GM10266 (cell line): ENCODE data around the gene ARHGEF38.

ENCODE experiments used
- DNase-seq: peaks from one replicate; pipeline ENCODE4 v3.0.0; 2012; ENCODE audit errors: extremely low spot score
- TF ChIP-seq, protein P1 (sequence below): IDR thresholded peaks from 2 replicates; pipeline ENCODE4 v1.5.1; 2012; ENCODE audit warnings: mild to moderate bottlenecking, low read depth; ENCODE audit not compliant: control insufficient read depth, insufficient read depth; ENCODE audit errors: missing control alignments

ARHGEF38 gene

DNA sequence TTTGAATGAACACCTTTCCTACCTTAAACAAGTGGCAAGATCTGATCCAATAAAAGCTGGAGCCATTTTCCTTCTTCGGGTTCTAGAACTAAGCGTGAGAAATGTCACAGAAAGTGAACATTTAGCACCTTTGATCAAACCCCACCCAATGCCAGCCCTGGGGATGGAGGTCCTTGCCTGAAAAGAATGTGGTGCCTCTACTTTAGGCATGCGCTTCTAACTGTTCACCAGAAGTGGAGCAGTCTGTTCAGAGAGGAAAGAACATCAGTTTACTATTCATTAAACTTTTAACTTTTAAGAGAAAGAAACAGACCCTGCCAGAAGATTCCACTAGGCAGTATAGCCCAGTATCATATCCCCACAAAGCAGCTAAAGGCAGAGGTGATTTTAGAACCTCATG is 80.2 kb downstream of the ARHGEF38 start:
- TF ChIP-seq, protein P1, sequence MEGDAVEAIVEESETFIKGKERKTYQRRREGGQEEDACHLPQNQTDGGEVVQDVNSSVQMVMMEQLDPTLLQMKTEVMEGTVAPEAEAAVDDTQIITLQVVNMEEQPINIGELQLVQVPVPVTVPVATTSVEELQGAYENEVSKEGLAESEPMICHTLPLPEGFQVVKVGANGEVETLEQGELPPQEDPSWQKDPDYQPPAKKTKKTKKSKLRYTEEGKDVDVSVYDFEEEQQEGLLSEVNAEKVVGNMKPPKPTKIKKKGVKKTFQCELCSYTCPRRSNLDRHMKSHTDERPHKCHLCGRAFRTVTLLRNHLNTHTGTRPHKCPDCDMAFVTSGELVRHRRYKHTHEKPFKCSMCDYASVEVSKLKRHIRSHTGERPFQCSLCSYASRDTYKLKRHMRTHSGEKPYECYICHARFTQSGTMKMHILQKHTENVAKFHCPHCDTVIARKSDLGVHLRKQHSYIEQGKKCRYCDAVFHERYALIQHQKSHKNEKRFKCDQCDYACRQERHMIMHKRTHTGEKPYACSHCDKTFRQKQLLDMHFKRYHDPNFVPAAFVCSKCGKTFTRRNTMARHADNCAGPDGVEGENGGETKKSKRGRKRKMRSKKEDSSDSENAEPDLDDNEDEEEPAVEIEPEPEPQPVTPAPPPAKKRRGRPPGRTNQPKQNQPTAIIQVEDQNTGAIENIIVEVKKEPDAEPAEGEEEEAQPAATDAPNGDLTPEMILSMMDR, result no peak
- DNase-seq, result no peak

- no peak for DNase-seq
Observed at GRCh38 chr4:105633241-105633640, 80.8 kb downstream of the ARHGEF38 start.

GRCh38 chr4:105634402-105635080 is 82.1 kb downstream of the ARHGEF38 start:
- TF ChIP-seq, protein P1, result no peak
- no peak for DNase-seq

More at GRCh38 chr4:105633241-105633640, 80.8 kb downstream of the ARHGEF38 start:
- TF ChIP-seq, protein P1, result no peak

- DNase-seq, result no peak
- TF ChIP-seq, protein P1, result no peak
Observed at GRCh38 chr4:105637408-105638176, 85.2 kb downstream of the ARHGEF38 start.

GRCh38 chr4:105641845-105642244 is 89.4 kb downstream of the ARHGEF38 start:
- DNase-seq, result no peak
- TF ChIP-seq, protein P1, result no peak

- DNase-seq, result no peak
- TF ChIP-seq, protein P1, result no peak
Observed at GRCh38 chr4:105644257-105644656, 91.8 kb downstream of the ARHGEF38 start.

DNA sequence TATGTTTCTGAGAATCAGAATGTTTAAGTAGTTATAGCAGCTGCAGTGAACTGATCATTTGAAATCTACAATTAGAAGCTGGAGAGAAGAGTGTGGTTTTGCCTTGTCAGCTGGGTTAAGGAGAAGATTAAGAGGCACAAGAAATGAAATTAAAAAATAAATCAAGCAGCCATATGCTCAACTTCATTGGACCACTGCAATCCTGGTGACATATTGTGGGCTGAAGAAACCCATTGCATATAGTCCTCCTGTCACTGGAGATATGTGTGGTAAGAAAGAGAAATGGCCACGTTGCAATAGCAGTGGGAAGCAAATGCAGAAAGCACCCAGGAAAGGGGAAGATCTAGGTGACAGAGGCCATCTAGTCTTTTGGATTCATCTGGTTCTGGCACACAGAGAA is 93.0 kb downstream of the ARHGEF38 start:
- TF ChIP-seq, protein P1, result no peak

More for the DNA sequence above, 93.0 kb downstream of the ARHGEF38 start:
- no peak for DNase-seq
